H1 (cell line): Measurements from ENCODE around the gene TSHR. TPM values are rescaled to one million over a fixed set of nuclear protein-coding genes. Genes with fewer than 3 reads are reported as not detected.

Source experiments
- E2F6 ChIP-seq: IDR thresholded peaks from 2 replicates; pipeline ENCODE4 v1.6.1; 2012; ENCODE audit warnings: inconsistent platforms
- SP2 ChIP-seq: IDR thresholded peaks from 2 replicates; pipeline ENCODE4 v1.6.1; 2012; ENCODE audit warnings: mild to moderate bottlenecking, low read length, inconsistent platforms
- polyA plus RNA-seq, 7 experiments: library from polyadenylated mRNA; depleted of rRNA in 3 of 7; stranded (reverse) in 5 of 7; unstranded in 2 of 7; fragments of >200 nt in 5 of 7; fragments of 200-250 nt in 2 of 7; gene quantifications; 1 replicate in 5 of 7; 2 replicates in 1 of 7; 4 replicates in 1 of 7; pipeline versions ENCODE4 v1.2.1 to v1.2.3, GENCODE V29; 2011 to 2013; ENCODE audit warnings: missing spikeins in 2 of 7, mixed read lengths in 2 of 7
- total RNA-seq: library from RNA; stranded (reverse); fragmentation: NEBNext Ultra II Directional; extraction: Animal tissue kit (Norgen Biotek cat#: 25700); gene quantifications from 2 replicates; pipeline ENCODE4 v1.2.1, GENCODE V29; 2021

The TSHR gene
- total and polyA plus RNA-seq, 2 of the 8 experiments (the other 6 are each of a cell fraction or from before 2014, with no cell fraction given): 0.27 TPM; not detected in 1

- TF ChIP-seq E2F6 (no peak), SP2 (no peak)
- TF ChIP-seq, all 59 proteins: peak for 0
Measured at GRCh38 chr14:81062380-81062779, 107.0 kb downstream of the TSHR start (continued).
